ENCODE measurements around the gene SLC15A1. TPM values are rescaled to one million over a fixed set of nuclear protein-coding genes. Genes with fewer than 3 reads are reported as not detected.

Gene SLC15A1
- total and polyA plus RNA-seq, 11 donors = not detected

DNA sequence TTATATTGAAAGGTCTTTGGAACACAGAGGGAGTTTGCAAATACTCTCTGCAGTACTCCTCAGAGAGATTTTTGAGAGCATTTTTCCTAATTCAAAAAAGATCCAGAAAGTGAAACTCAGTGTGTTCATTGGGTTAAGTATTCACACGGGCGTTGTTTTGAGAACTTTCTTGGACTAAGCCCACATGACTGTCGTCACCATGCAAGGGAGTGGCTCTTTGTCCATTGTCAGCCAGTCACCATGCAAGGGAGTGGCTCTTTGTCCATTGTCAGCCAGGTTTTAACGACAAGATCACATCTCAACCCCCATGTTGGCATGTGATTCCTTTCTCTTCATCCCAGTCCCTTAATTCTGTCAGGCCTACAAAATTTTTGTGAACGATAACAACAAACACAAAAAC lies 94.3 kb downstream of the SLC15A1 start:
- H3K9me3 ChIP-seq = no peaks in the 10 kb centered on the region
- no peaks in the 10 kb centered on the region for H3K27me3 ChIP-seq
- DNase-seq (peak in 1 of 5 donors; percentile 45), ATAC-seq (peak in 3 of 4 donors; percentile 49 to 78 (median 60))
- no peaks in the 10 kb centered on the region for H3K36me3 ChIP-seq
- peak overlapping the region in 7 of 12 donors; percentile 5 to 70 (median 35) for H3K27ac ChIP-seq
- H3K4me3 ChIP-seq = peak overlapping the region in 1 of 12 donors; percentile 6
- intact Hi-C loops (cut with DNase I) = loop anchor here in 5 of 10 donors (5.0 to 10.0 kb wide), 6 partner anchors 63 to 513 kb away; partner anchors contain the start of genes FARP1 (in 1 of the 5) and STK24 (in 1 of the 5)
- TF ChIP-seq CTCF (IDR thresholded peaks at IDR 0.05) = no peak
- no peak for TF ChIP-seq POLR2A (IDR thresholded peaks at IDR 0.05)
- 33 to 56% (median 43%) methylated on average over 5 of the region's 5 CpGs for WGBS, 4 donors
- H3K4me1 ChIP-seq = peaks cover 0 to 7% (median 0%) of the 10 kb centered on the region in 12 donors

DNA sequence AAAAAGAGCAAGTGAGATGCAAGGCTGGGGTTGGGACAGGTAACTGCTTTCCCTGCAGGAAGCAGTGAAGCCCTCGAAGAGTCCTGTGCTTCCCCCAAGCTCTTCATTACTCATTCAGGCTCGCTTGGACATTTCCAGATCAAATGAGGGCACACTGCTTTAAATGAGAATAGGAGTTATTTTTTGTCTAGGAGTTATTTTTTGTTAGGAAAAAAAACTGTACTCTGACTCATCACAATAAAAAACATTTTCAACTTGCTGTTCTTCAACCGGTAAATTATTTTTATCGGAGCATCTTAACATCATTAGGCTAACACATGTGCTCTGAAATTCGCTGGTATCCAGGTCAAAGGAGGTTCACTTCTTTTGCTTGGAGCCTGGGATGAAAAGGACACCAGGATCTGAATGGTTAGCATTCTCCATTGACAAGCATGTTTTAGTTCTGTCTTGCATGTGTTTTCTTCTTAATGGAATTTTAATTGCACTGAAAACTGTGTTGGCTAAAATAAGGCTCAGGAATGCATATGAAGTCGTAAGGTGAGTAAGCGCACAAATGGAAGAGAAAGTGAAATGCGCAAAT lies 94.9 kb downstream of the SLC15A1 start:
- peak overlapping the region in 7 of 12 donors; percentile 5 to 70 (median 35) for H3K27ac ChIP-seq
- 72 to 89% (median 78%) methylated on average over 8 of the region's 8 CpGs for WGBS, 4 donors

GRCh38 chr13:98656223-98656622 lies 96.2 kb downstream of the SLC15A1 start:
- no peak for ATAC-seq
- no peaks in the 10 kb centered on the region for H3K36me3 ChIP-seq
- 97 to 100% (median 99%) methylated on average over 3 of the region's 3 CpGs for WGBS, 4 donors
- intact Hi-C loops (cut with DNase I) = loop anchor here in 5 of 10 donors (5.0 to 10.0 kb wide), 6 partner anchors 61 to 511 kb away; partner anchors contain the start of genes FARP1 (in 1 of the 5) and STK24 (in 1 of the 5)
- H3K9me3 ChIP-seq = no peaks in the 10 kb centered on the region
- H3K27ac ChIP-seq = no peak overlapping the region
- H3K27me3 ChIP-seq = no peaks in the 10 kb centered on the region
- H3K4me1 ChIP-seq = peaks cover 0 to 7% (median 0%) of the 10 kb centered on the region in 12 donors
- no peak for DNase-seq
- no peak overlapping the region for H3K4me3 ChIP-seq
- TF ChIP-seq CTCF (IDR thresholded peaks at IDR 0.05) (no peak), POLR2A (IDR thresholded peaks at IDR 0.05) (no peak)

More for the DNA sequence above, 94.9 kb downstream of the SLC15A1 start:
- ATAC-seq (no peak), DNase-seq (no peak)
- Histone ChIP-seq H3K27me3 (no peaks in the 10 kb centered on the region), H3K4me3 (peak overlapping the region in 1 of 12 donors; percentile 6), H3K9me3 (no peaks in the 10 kb centered on the region), H3K4me1 (peaks cover 0 to 7% (median 0%) of the 10 kb centered on the region in 12 donors), H3K36me3 (no peaks in the 10 kb centered on the region)
- intact Hi-C loops (cut with DNase I) = loop anchor here in 5 of 10 donors (5.0 to 10.0 kb wide), 6 partner anchors 63 to 513 kb away; partner anchors contain the start of genes FARP1 (in 1 of the 5) and STK24 (in 1 of the 5)
- TF ChIP-seq CTCF (IDR thresholded peaks at IDR 0.05) = no peak
- TF ChIP-seq POLR2A (IDR thresholded peaks at IDR 0.05) = no peak

- ATAC-seq = peak; percentile 71 to 94 (median 88)
- no peaks in the 10 kb centered on the region for H3K27me3 ChIP-seq
- no peak overlapping the region for H3K4me3 ChIP-seq
- H3K36me3 ChIP-seq = no peaks in the 10 kb centered on the region
- TF ChIP-seq POLR2A (IDR thresholded peaks at IDR 0.05) (no peak), CTCF (IDR thresholded peaks at IDR 0.05) (peak; percentile 82 to 93 (median 89))
- peaks cover 0 to 13% (median 0%) of the 10 kb centered on the region in 12 donors for H3K4me1 ChIP-seq
- DNase-seq = peak; percentile 69 to 79 (median 73)
- no peak overlapping the region for H3K27ac ChIP-seq
- 25 to 30% (median 25%) methylated on average over 9 of the region's 9 CpGs for WGBS, 4 donors
- intact Hi-C loops (cut with DNase I) = loop anchor here (1.0 to 10.0 kb wide), 13 partner anchors 56 to 509 kb away; partner anchors contain the start of genes FARP1 (in 1 of the 10) and STK24 (in 1 of the 10)
- no peaks in the 10 kb centered on the region for H3K9me3 ChIP-seq
Observed at GRCh38 chr13:98653463-98653985, 98.9 kb downstream of the SLC15A1 start.

Measured in heart left ventricle (tissue), 16 donors.